Neural progenitor cell (in vitro differentiated cells): Measurements from ENCODE around the gene AGPAT4. TPM values are rescaled to one million over a fixed set of nuclear protein-coding genes. Genes with fewer than 3 reads are reported as not detected.

Experiments used
- DNase-seq: peaks from one replicate; pipeline ENCODE4 v3.0.0-alpha.2; 2016; ENCODE audit warnings: low spot score
- H2AFZ ChIP-seq: fragments of 200-600 bp; sonication (generic); replicated peaks from 2 replicates; pipeline ENCODE4 v1.6.1; 2016; ENCODE audit warnings: antibody characterized with exemption
- H3F3A ChIP-seq: fragments of 200-600 bp; sonication (generic); 2 replicates; pipeline ENCODE4 v1.6.1; 2016; ENCODE audit warnings: antibody characterized with exemption, low read depth
- H3K27ac ChIP-seq: fragments of 200-600 bp; sonication (generic); 2 replicates; pipeline ENCODE4 v1.5.1; 2016; ENCODE audit warnings: mild to moderate bottlenecking
- H3K27me3 ChIP-seq: fragments of 200-600 bp; sonication (generic); 2 replicates; pipeline ENCODE4 v1.6.1; 2016; ENCODE audit warnings: mild to moderate bottlenecking, moderate library complexity
- H3K36me3 ChIP-seq: fragments of 200-600 bp; sonication (generic); 2 replicates; pipeline ENCODE4 v1.5.1; 2016
- H3K4me1 ChIP-seq: fragments of 200-600 bp; sonication (generic); 2 replicates; pipeline ENCODE4 v1.6.1; 2016; ENCODE audit warnings: mixed run types
- H3K4me2 ChIP-seq: fragments of 200-600 bp; sonication (generic); 2 replicates; pipeline ENCODE4 v1.6.1; 2016
- H3K4me3 ChIP-seq: fragments of 200-600 bp; sonication (generic); 2 replicates; pipeline ENCODE4 v1.5.1; 2016
- H3K79me2 ChIP-seq: fragments of 200-600 bp; sonication (generic); 2 replicates; pipeline ENCODE4 v1.6.1; 2016; ENCODE audit warnings: low read depth
- H3K9ac ChIP-seq: fragments of 200-600 bp; sonication (generic); 2 replicates; pipeline ENCODE4 v1.6.1; 2016
- H3K9me3 ChIP-seq: fragments of 200-600 bp; sonication (generic); 2 replicates; pipeline ENCODE4 v1.5.1; 2016; ENCODE audit warnings: low read depth
- H4K20me1 ChIP-seq: fragments of 200-600 bp; sonication (generic); 2 replicates; pipeline ENCODE4 v1.6.1; 2016; ENCODE audit warnings: low read depth
- H3K27ac Mint-ChIP-seq: 3 replicates; pipeline ENCODE4 v1.8.0; 2021; ENCODE audit warnings: mixed read lengths
- H3K27me3 Mint-ChIP-seq: 2 replicates; pipeline ENCODE4 v1.8.0; 2022; ENCODE audit warnings: low read depth, mild to moderate bottlenecking, inconsistent platforms, moderate library complexity, mixed read lengths; ENCODE audit not compliant: insufficient read depth
- H3K36me3 Mint-ChIP-seq: 3 replicates; pipeline ENCODE4 v1.8.0; 2021; ENCODE audit warnings: mixed read lengths
- H3K4me1 Mint-ChIP-seq: 3 replicates; pipeline ENCODE4 v1.8.0; 2021; ENCODE audit warnings: mixed read lengths
- H3K4me3 Mint-ChIP-seq: 3 replicates; pipeline ENCODE4 v1.8.0; 2021; ENCODE audit warnings: mild to moderate bottlenecking, moderate library complexity, mixed read lengths
- H3K9me3 Mint-ChIP-seq: 3 replicates; pipeline ENCODE4 v1.8.0; 2020; ENCODE audit warnings: mixed read lengths
- CTCF ChIP-seq: fragments of 200-600 bp; sonication (generic); IDR thresholded peaks from 2 replicates; pipeline ENCODE4 v1.5.1; 2017; ENCODE audit warnings: antibody characterized with exemption, mild to moderate bottlenecking
- EZH2 ChIP-seq: fragments of 200-600 bp; sonication (generic); IDR thresholded peaks from 2 replicates; pipeline ENCODE4 v1.6.1; 2017; ENCODE audit warnings: antibody characterized with exemption, mild to moderate bottlenecking, moderate library complexity
- EZH2phosphoT487 ChIP-seq: fragments of 200-600 bp; sonication (generic); IDR thresholded peaks from 2 replicates; pipeline ENCODE4 v1.6.1; 2017; ENCODE audit warnings: antibody characterized with exemption
- total RNA-seq: library from RNA; depleted of rRNA; stranded (reverse); fragments of >200 nt; gene quantifications from 2 replicates; pipeline ENCODE4 v1.2.3, GENCODE V29; 2015; ENCODE audit warnings: low replicate concordance

Gene AGPAT4
- total RNA-seq, 1 donor from 2014 or later, result 30.5 TPM

GRCh38 chr6:161110028-161110779, 163.7 kb downstream of the AGPAT4 start:
- Mint-ChIP-seq H3K27ac (no peak overlapping the region), H3K4me3 (no peak overlapping the region), H3K36me3 (peaks cover 59% of the 10 kb centered on the region), H3K4me1 (no peaks in the 10 kb centered on the region), H3K27me3 (no peaks in the 10 kb centered on the region), H3K9me3 (no peaks in the 10 kb centered on the region)
- Histone ChIP-seq H3K36me3 (peaks cover 12% of the 10 kb centered on the region), H3K4me1 (no peaks in the 10 kb centered on the region), H2AFZ (no peak overlapping the region), H3K27me3 (no peaks in the 10 kb centered on the region), H4K20me1 (no peaks in the 10 kb centered on the region), H3K79me2 (no peaks in the 10 kb centered on the region), H3K9me3 (no peaks in the 10 kb centered on the region), H3K27ac (no peak overlapping the region), H3F3A (no peaks in the 10 kb centered on the region), H3K9ac (no peak overlapping the region), H3K4me3 (no peak overlapping the region), H3K4me2 (no peak overlapping the region)
- TF ChIP-seq EZH2phosphoT487 (no peak), CTCF (no peak), EZH2 (no peak)
- no peak for DNase-seq

GRCh38 chr6:161109366-161109765, 164.5 kb downstream of the AGPAT4 start:
- Histone ChIP-seq H3K4me1 (no peaks in the 10 kb centered on the region), H3K4me3 (no peak overlapping the region), H3K4me2 (no peak overlapping the region), H3K36me3 (peaks cover 6% of the 10 kb centered on the region), H3F3A (no peaks in the 10 kb centered on the region), H3K9ac (no peak overlapping the region), H3K9me3 (no peaks in the 10 kb centered on the region), H4K20me1 (no peaks in the 10 kb centered on the region), H3K27me3 (no peaks in the 10 kb centered on the region), H3K79me2 (no peaks in the 10 kb centered on the region), H3K27ac (no peak overlapping the region), H2AFZ (no peak overlapping the region)
- no peaks in the 10 kb centered on the region for H3K4me1 Mint-ChIP-seq
- TF ChIP-seq EZH2phosphoT487, result no peak
- no peak for TF ChIP-seq EZH2
- TF ChIP-seq CTCF, result no peak
- peaks cover 56% of the 10 kb centered on the region for H3K36me3 Mint-ChIP-seq
- H3K4me3 Mint-ChIP-seq, result no peak overlapping the region
- DNase-seq, result no peak
- no peaks in the 10 kb centered on the region for H3K27me3 Mint-ChIP-seq
- H3K27ac Mint-ChIP-seq, result no peak overlapping the region
- no peaks in the 10 kb centered on the region for H3K9me3 Mint-ChIP-seq

- Mint-ChIP-seq H3K9me3 (no peaks in the 10 kb centered on the region), H3K4me1 (no peaks in the 10 kb centered on the region), H3K27me3 (no peaks in the 10 kb centered on the region), H3K4me3 (no peak overlapping the region), H3K36me3 (peaks cover 54% of the 10 kb centered on the region), H3K27ac (no peak overlapping the region)
- Histone ChIP-seq H2AFZ (no peak overlapping the region), H4K20me1 (no peaks in the 10 kb centered on the region), H3K4me2 (no peak overlapping the region), H3K4me1 (no peaks in the 10 kb centered on the region), H3K9me3 (no peaks in the 10 kb centered on the region), H3K27ac (no peak overlapping the region), H3K36me3 (peaks cover 2% of the 10 kb centered on the region), H3K27me3 (no peaks in the 10 kb centered on the region), H3K9ac (no peak overlapping the region), H3K4me3 (no peak overlapping the region), H3K79me2 (no peaks in the 10 kb centered on the region), H3F3A (no peaks in the 10 kb centered on the region)
- TF ChIP-seq EZH2phosphoT487 (no peak), CTCF (no peak), EZH2 (no peak)
- no peak for DNase-seq
These were observed 164.9 kb downstream of the AGPAT4 start for GRCh38 chr6:161108916-161109315.
